Neuronal stem cell (in vitro differentiated cells): ENCODE measurements around the gene PCMTD2.
A peak's percentile ranks its signal among the peaks of the same experiment; 100 is the strongest.

Experiments
- DNase-seq: peaks from one replicate; pipeline ENCODE4 v3.0.0-alpha.2; 2013; ENCODE audit warnings: low spot score
- H2AFZ ChIP-seq: one replicate; pipeline ENCODE4 v1.6.1; 2013; ENCODE audit warnings: mild to moderate bottlenecking, low read length, inconsistent platforms
- H2AK5ac ChIP-seq: 2 replicates; pipeline ENCODE4 v1.6.1; 2013; ENCODE audit warnings: low read depth, mild to moderate bottlenecking, inconsistent platforms, low read length, moderate library complexity, mixed read lengths
- H2BK120ac ChIP-seq: 2 replicates; pipeline ENCODE4 v1.6.1; 2013; ENCODE audit warnings: low read depth, mild to moderate bottlenecking, inconsistent platforms, low read length, moderate library complexity, mixed read lengths
- H2BK12ac ChIP-seq: one replicate; pipeline ENCODE4 v1.6.1; 2013; ENCODE audit warnings: low read length, inconsistent platforms
- H2BK15ac ChIP-seq: 2 replicates; pipeline ENCODE4 v1.6.1; 2013; ENCODE audit warnings: mild to moderate bottlenecking, low read length, inconsistent platforms, mixed read lengths
- H2BK5ac ChIP-seq: one replicate; pipeline ENCODE4 v1.6.1; 2013; ENCODE audit warnings: inconsistent platforms, mild to moderate bottlenecking, low read length, moderate library complexity
- H3K14ac ChIP-seq: one replicate; pipeline ENCODE4 v1.6.1; 2013; ENCODE audit warnings: low read length, inconsistent platforms
- H3K18ac ChIP-seq: 2 replicates; pipeline ENCODE4 v1.6.1; 2013; ENCODE audit warnings: low read length, inconsistent platforms
- H3K23ac ChIP-seq: 2 replicates; pipeline ENCODE4 v1.6.1; 2013; ENCODE audit warnings: low read depth, mild to moderate bottlenecking, mixed read lengths, low read length, inconsistent platforms; ENCODE audit not compliant: poor library complexity
- H3K27ac ChIP-seq: replicated peaks from 3 replicates; pipeline ENCODE4 v1.5.1; 2013; ENCODE audit warnings: low read length, inconsistent platforms
- H3K27me3 ChIP-seq, 3 experiments: 2 replicates each; pipeline ENCODE4 v1.6.1; 2013; ENCODE audit warnings: low read length in 3 of 3, mild to moderate bottlenecking in 2 of 3, inconsistent platforms in 1 of 3, low read depth in 1 of 3, mixed read lengths in 1 of 3, moderate library complexity in 1 of 3; ENCODE audit not compliant: control insufficient read depth in 3 of 3, insufficient read depth in 3 of 3
- H3K36me3 ChIP-seq, 2 donors: replicated peaks in 1 of 2; 2 replicates each; pipeline ENCODE4 v1.6.1; 2013; ENCODE audit warnings: low read length in 2 of 2; ENCODE audit not compliant: control insufficient read depth in 2 of 2, insufficient read depth in 2 of 2
- H3K4ac ChIP-seq: 2 replicates; pipeline ENCODE4 v1.6.1; 2013; ENCODE audit warnings: inconsistent platforms, mild to moderate bottlenecking, low read length, moderate library complexity
- H3K4me1 ChIP-seq, 2 donors: 1 replicate in 1 of 2; 2 replicates in 1 of 2; pipeline ENCODE4 v1.6.1; 2013; ENCODE audit warnings: low read length in 2 of 2, low read depth in 1 of 2; ENCODE audit not compliant: control insufficient read depth in 2 of 2, insufficient read depth in 1 of 2
- H3K4me2 ChIP-seq: one replicate; pipeline ENCODE4 v1.6.1; 2013; ENCODE audit warnings: mild to moderate bottlenecking, low read length, inconsistent platforms; ENCODE audit not compliant: insufficient read depth, poor library complexity, severe bottlenecking
- H3K4me3 ChIP-seq, 2 donors: 2 replicates each; pipeline ENCODE4 v1.5.1; 2013; ENCODE audit warnings: low read length in 2 of 2, mild to moderate bottlenecking in 2 of 2, inconsistent platforms in 1 of 2, moderate library complexity in 1 of 2
- H3K79me1 ChIP-seq: one replicate; pipeline ENCODE4 v1.6.1; 2013; ENCODE audit warnings: low read depth, mild to moderate bottlenecking, inconsistent platforms, low read length, moderate library complexity
- H3K9ac ChIP-seq: one replicate; pipeline ENCODE4 v1.6.1; 2013; ENCODE audit warnings: mild to moderate bottlenecking, low read depth, low read length, inconsistent platforms; ENCODE audit not compliant: poor library complexity
- H3K9me3 ChIP-seq, 2 donors: replicated peaks in 1 of 2; 2 replicates each; pipeline versions ENCODE3 to v1.6.1; 2013; ENCODE audit warnings: low read length in 2 of 2, mild to moderate bottlenecking in 2 of 2, inconsistent platforms in 1 of 2, low read depth in 1 of 2, mixed read lengths in 1 of 2, moderate library complexity in 1 of 2; ENCODE audit not compliant: control insufficient read depth in 2 of 2, insufficient read depth in 1 of 2
- H4K8ac ChIP-seq: one replicate; pipeline ENCODE4 v1.6.1; 2013; ENCODE audit warnings: low read depth, mild to moderate bottlenecking, inconsistent platforms, low read length, moderate library complexity
- H4K91ac ChIP-seq: one replicate; pipeline ENCODE4 v1.6.1; 2013; ENCODE audit warnings: low read length, low read depth, mild to moderate bottlenecking, inconsistent platforms; ENCODE audit not compliant: poor library complexity
- WGBS, 2 donors: extraction: QIAGEN DNeasy Blood & Tissue Kit; methylation state at CpG; one replicate each; pipeline ENCODE4 v1.1.7; 2013; ENCODE audit warnings: missing lambda C conversion rate in 2 of 2, mixed read lengths in 1 of 2; ENCODE audit not compliant: insufficient read length in 2 of 2, insufficient replicate concordance in 1 of 2; ENCODE audit errors: extremely low coverage in 2 of 2; 5-methylcytosine and 5-hydroxymethylcytosine counted together

PCMTD2 gene

GRCh38 chr20:64278317-64278681, 22.8 kb downstream of the PCMTD2 start:
- Histone ChIP-seq H3K27me3 (peaks cover 0 to 4% (median 0%) of the 10 kb centered on the region in 3 experiments), H3K36me3 (peaks cover 3 to 18% of the 10 kb centered on the region in 2 donors), H2AFZ (no peak overlapping the region), H3K23ac (peak overlapping the region; percentile 67), H2BK15ac (no peak overlapping the region), H3K4me2 (no peak overlapping the region), H3K4me3 (no peak overlapping the region), H3K4ac (no peak overlapping the region), H3K79me1 (peaks cover 1% of the 10 kb centered on the region), H2AK5ac (no peak overlapping the region), H4K8ac (no peak overlapping the region), H3K14ac (peak overlapping the region; percentile 44), H3K9me3 (peaks cover 0 to 2% of the 10 kb centered on the region in 2 donors), H2BK5ac (no peak overlapping the region), H4K91ac (no peak overlapping the region), H2BK12ac (no peak overlapping the region), H3K4me1 (no peaks in the 10 kb centered on the region), H3K18ac (peak overlapping the region; percentile 64), H3K27ac (no peak overlapping the region), H3K9ac (no peak overlapping the region), H2BK120ac (no peak overlapping the region)
- WGBS, 2 donors = no CpG with 5 or more reads among the region's 4 CpGs
- no peak for DNase-seq

GRCh38 chr20:64279826-64280459, 24.4 kb downstream of the PCMTD2 start:
- Histone ChIP-seq H3K27me3 (peaks cover 0 to 4% (median 0%) of the 10 kb centered on the region in 3 experiments), H2AK5ac (no peak overlapping the region), H4K8ac (no peak overlapping the region), H2AFZ (no peak overlapping the region), H3K14ac (no peak overlapping the region), H3K4me2 (no peak overlapping the region), H3K23ac (no peak overlapping the region), H3K36me3 (peaks cover 0 to 7% of the 10 kb centered on the region in 2 donors), H3K9ac (no peak overlapping the region), H3K79me1 (no peaks in the 10 kb centered on the region), H2BK120ac (no peak overlapping the region), H3K27ac (no peak overlapping the region), H3K18ac (no peak overlapping the region), H3K4me3 (no peak overlapping the region), H2BK15ac (no peak overlapping the region), H3K9me3 (peaks cover 2 to 4% of the 10 kb centered on the region in 2 donors), H2BK5ac (no peak overlapping the region), H3K4ac (no peak overlapping the region), H4K91ac (no peak overlapping the region), H2BK12ac (no peak overlapping the region), H3K4me1 (no peaks in the 10 kb centered on the region)
- no CpG with 5 or more reads among the region's 7 CpGs for WGBS, 2 donors
- no peak for DNase-seq

- Histone ChIP-seq H3K4ac (no peak overlapping the region), H3K4me3 (no peak overlapping the region), H3K4me2 (no peak overlapping the region), H2AK5ac (no peak overlapping the region), H3K23ac (no peak overlapping the region), H4K91ac (no peak overlapping the region), H3K18ac (no peak overlapping the region), H3K4me1 (no peaks in the 10 kb centered on the region), H3K79me1 (no peaks in the 10 kb centered on the region), H3K9me3 (peaks cover 2 to 5% of the 10 kb centered on the region in 2 donors), H2BK120ac (no peak overlapping the region), H3K27ac (no peak overlapping the region), H3K36me3 (peaks cover 0 to 6% of the 10 kb centered on the region in 2 donors), H3K27me3 (peaks cover 0 to 4% (median 0%) of the 10 kb centered on the region in 3 experiments), H2BK12ac (no peak overlapping the region), H2AFZ (no peak overlapping the region), H2BK15ac (no peak overlapping the region), H2BK5ac (no peak overlapping the region), H3K9ac (no peak overlapping the region), H3K14ac (no peak overlapping the region), H4K8ac (no peak overlapping the region)
- no CpG with 5 or more reads among the region's 3 CpGs for WGBS, 2 donors
- no peak for DNase-seq
These were observed 24.9 kb downstream of the PCMTD2 start for GRCh38 chr20:64280460-64280843.

GRCh38 chr20:64283646-64284045, 28.1 kb downstream of the PCMTD2 start:
- Histone ChIP-seq H3K36me3 (no peaks in the 10 kb centered on the region), H3K4ac (no peak overlapping the region), H3K4me2 (no peak overlapping the region), H3K79me1 (no peaks in the 10 kb centered on the region), H3K14ac (no peak overlapping the region), H3K18ac (no peak overlapping the region), H3K27me3 (peaks cover 0 to 4% (median 0%) of the 10 kb centered on the region in 3 experiments), H3K4me1 (no peaks in the 10 kb centered on the region), H3K4me3 (no peak overlapping the region), H2AK5ac (no peak overlapping the region), H2BK15ac (no peak overlapping the region), H4K91ac (no peak overlapping the region), H2BK5ac (no peak overlapping the region), H3K23ac (no peak overlapping the region), H3K9me3 (peaks cover 2 to 5% of the 10 kb centered on the region in 2 donors), H3K9ac (no peak overlapping the region), H2AFZ (no peak overlapping the region), H4K8ac (no peak overlapping the region), H2BK12ac (no peak overlapping the region), H2BK120ac (no peak overlapping the region), H3K27ac (no peak overlapping the region)
- no peak for DNase-seq
- no CpG with 5 or more reads among the region's 4 CpGs for WGBS, 2 donors
